ENCODE measurements around the gene MUC2.

Gene MUC2

GRCh38 chr11:1052133-1053011, 22.3 kb upstream of the MUC2 start:
- DNase-seq: no peak

- no peak for DNase-seq
These were observed 21.4 kb upstream of the MUC2 start for GRCh38 chr11:1053121-1053901.

- DNase-seq: no peak
These were observed 20.2 kb upstream of the MUC2 start for GRCh38 chr11:1054143-1055108.

GRCh38 chr11:1055109-1055703, 19.5 kb upstream of the MUC2 start:
- DNase-seq: no peak

- no peak for DNase-seq
These were observed 18.5 kb upstream of the MUC2 start for GRCh38 chr11:1055990-1056771.

GRCh38 chr11:1057806-1058205, 16.9 kb upstream of the MUC2 start:
- no peak for DNase-seq

GRCh38 chr11:1059759-1060158, 14.9 kb upstream of the MUC2 start:
- no peak for DNase-seq

- DNase-seq: no peak
These were observed 14.3 kb upstream of the MUC2 start for GRCh38 chr11:1060410-1060809.

GRCh38 chr11:1060852-1061616, 13.6 kb upstream of the MUC2 start:
- no peak for DNase-seq

- no peak for DNase-seq
These were observed 12.4 kb upstream of the MUC2 start for GRCh38 chr11:1062075-1062820.

GRCh38 chr11:1064167-1064566, 10.5 kb upstream of the MUC2 start:
- DNase-seq: no peak

- DNase-seq: no peak
These were observed 6.7 kb upstream of the MUC2 start for GRCh38 chr11:1067812-1068496.

- DNase-seq: no peak
These were observed 4.9 kb upstream of the MUC2 start for GRCh38 chr11:1069740-1070139.

- DNase-seq: no peak
These were observed 3.8 kb upstream of the MUC2 start for GRCh38 chr11:1070594-1071462.

GRCh38 chr11:1071571-1072115, 3.0 kb upstream of the MUC2 start:
- DNase-seq: no peak

GRCh38 chr11:1072116-1072820, 2.4 kb upstream of the MUC2 start:
- no peak for DNase-seq

- no peak for DNase-seq
These were observed 1.8 kb upstream of the MUC2 start for GRCh38 chr11:1072821-1073231.
